Activated CD8-positive, alpha-beta T cell treated with anti-CD3 and anti-CD28 coated beads for 36 hours (primary cell): ENCODE data around the gene RFX3. TPM values are rescaled to one million over a fixed set of nuclear protein-coding genes. Genes with fewer than 3 reads are reported as not detected.

Experiments
- ATAC-seq: fragments of 200-7000 bp; cut with Tn5 transposase; one replicate; pipeline ENCODE4 v1.10.0; 2021; ENCODE audit warnings: mild to moderate bottlenecking, moderate library complexity
- CTCF ChIA-PET: fragments of 350-600 bp; sonication (Branson Sonifier 250); formaldehyde crosslinking; loops from one replicate; lab custom pipeline; 2021; ENCODE audit warnings: antibody characterized with exemption; lab: Charles Lee
- POLR2A ChIA-PET: fragments of 350-600 bp; sonication (Branson Sonifier 250); formaldehyde crosslinking; loops from one replicate; lab custom pipeline; 2021; ENCODE audit warnings: antibody characterized with exemption; lab: Charles Lee
- DNase-seq: peaks from one replicate; pipeline ENCODE4 v3.0.0-alpha.2; 2020
- H3K27ac Mint-ChIP-seq: one replicate; pipeline ENCODE4 v1.8.0; 2021; ENCODE audit warnings: mild to moderate bottlenecking, mixed read lengths
- H3K27me3 Mint-ChIP-seq: one replicate; pipeline ENCODE4 v1.8.0; 2021; ENCODE audit warnings: mixed read lengths
- H3K36me3 Mint-ChIP-seq: one replicate; pipeline ENCODE4 v1.8.0; 2021; ENCODE audit warnings: low read depth, mixed read lengths
- H3K4me1 Mint-ChIP-seq: one replicate; pipeline ENCODE4 v1.8.0; 2021; ENCODE audit warnings: low read depth, mixed read lengths
- H3K4me3 Mint-ChIP-seq: one replicate; pipeline ENCODE4 v1.8.0; 2021; ENCODE audit warnings: mild to moderate bottlenecking, moderate library complexity, mixed read lengths
- H3K9me3 Mint-ChIP-seq: one replicate; pipeline ENCODE4 v1.8.0; 2021; ENCODE audit warnings: mixed read lengths
- intact Hi-C: fragments of 100-400 bp; cut with micrococcal nuclease; formaldehyde crosslinking; loops from one replicate; pipeline ENCODE4 v1.10.0; 2022
- total RNA-seq, 2 experiments: library from RNA; stranded (reverse); gene quantifications; one replicate each; pipeline ENCODE4 v1.2.3, GENCODE V29; 2021
- TF ChIP-seq, protein P1 (sequence below): fragments of 200-600 bp; IDR thresholded peaks from one replicate; pipeline ENCODE4 v1.8.0; 2022; ENCODE audit warnings: antibody characterized with exemption, mild to moderate bottlenecking

Gene RFX3
- total RNA-seq, 2 experiments from 2014 or later: 10.3 to 12.3 TPM

DNA sequence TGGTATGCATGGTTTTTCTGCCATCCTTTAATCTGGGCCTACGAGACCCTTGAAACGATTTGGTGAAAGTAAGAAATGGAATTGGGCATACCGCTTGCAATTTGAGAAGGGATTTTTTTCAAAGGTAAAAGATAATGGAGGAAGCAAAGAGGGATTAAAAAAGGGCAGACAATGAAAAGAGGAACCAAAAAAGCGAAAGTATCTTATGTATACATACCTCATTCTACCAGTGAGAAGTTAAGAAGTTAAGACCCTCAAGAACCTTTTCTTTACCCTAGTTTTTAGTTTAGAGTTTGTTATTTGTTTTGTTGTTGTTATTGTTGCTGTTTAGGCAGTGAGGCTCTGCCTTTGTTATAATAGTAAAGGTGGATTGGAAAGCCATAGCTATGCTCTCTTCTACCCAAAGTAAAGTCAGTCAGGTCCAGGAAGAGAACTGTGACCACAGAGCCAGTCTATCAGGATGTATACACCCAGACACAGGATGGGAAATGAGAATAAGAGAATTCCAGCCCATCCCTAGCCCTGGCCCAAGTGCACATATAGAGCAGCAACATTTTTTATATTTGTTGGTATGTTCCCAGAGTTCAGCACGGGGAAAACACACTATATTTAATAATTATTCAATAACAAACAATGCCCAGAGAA, 166.6 kb downstream of the RFX3 start:
- intact Hi-C loops: no loop called here
- H3K36me3 Mint-ChIP-seq: peaks cover 16% of the 10 kb centered on the region
- ChIA-PET POLR2A (no interaction called here), CTCF (no interaction called here)
- DNase-seq: no peak
- H3K27me3 Mint-ChIP-seq: no peaks in the 10 kb centered on the region
- no peak overlapping the region for H3K4me3 Mint-ChIP-seq
- TF ChIP-seq, protein P1, sequence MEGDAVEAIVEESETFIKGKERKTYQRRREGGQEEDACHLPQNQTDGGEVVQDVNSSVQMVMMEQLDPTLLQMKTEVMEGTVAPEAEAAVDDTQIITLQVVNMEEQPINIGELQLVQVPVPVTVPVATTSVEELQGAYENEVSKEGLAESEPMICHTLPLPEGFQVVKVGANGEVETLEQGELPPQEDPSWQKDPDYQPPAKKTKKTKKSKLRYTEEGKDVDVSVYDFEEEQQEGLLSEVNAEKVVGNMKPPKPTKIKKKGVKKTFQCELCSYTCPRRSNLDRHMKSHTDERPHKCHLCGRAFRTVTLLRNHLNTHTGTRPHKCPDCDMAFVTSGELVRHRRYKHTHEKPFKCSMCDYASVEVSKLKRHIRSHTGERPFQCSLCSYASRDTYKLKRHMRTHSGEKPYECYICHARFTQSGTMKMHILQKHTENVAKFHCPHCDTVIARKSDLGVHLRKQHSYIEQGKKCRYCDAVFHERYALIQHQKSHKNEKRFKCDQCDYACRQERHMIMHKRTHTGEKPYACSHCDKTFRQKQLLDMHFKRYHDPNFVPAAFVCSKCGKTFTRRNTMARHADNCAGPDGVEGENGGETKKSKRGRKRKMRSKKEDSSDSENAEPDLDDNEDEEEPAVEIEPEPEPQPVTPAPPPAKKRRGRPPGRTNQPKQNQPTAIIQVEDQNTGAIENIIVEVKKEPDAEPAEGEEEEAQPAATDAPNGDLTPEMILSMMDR: no peak
- no peak for ATAC-seq
- peaks cover 1% of the 10 kb centered on the region for H3K4me1 Mint-ChIP-seq
- no peak overlapping the region for H3K27ac Mint-ChIP-seq
- H3K9me3 Mint-ChIP-seq: peaks cover 13% of the 10 kb centered on the region

DNA sequence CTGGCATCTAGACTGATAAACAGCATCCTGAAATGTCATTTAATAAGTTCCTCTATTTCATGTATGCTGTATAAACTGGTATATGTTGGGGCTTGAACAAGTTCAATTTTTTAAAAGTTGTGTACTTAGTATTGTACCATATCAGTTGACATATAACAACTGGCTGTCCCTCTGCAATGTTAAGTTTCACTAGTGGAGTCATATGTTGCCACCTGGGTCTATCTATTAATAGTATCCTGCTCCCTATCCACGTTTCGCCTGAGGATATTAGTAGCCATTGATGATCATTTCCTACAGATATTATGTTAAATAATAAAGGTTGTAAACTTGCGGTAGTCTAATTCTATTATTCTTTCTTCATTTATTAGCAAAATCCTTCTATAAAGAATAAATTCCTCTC, 177.6 kb downstream of the RFX3 start:
- H3K27me3 Mint-ChIP-seq: no peaks in the 10 kb centered on the region
- POLR2A ChIA-PET: no interaction called here
- intact Hi-C loops: no loop called here
- CTCF ChIA-PET: no interaction called here
- DNase-seq (no peak), ATAC-seq (no peak)
- no peak overlapping the region for H3K4me3 Mint-ChIP-seq
- TF ChIP-seq, protein P1: no peak
- H3K36me3 Mint-ChIP-seq: peaks cover 15% of the 10 kb centered on the region
- H3K27ac Mint-ChIP-seq: no peak overlapping the region
- H3K9me3 Mint-ChIP-seq: peaks cover 4% of the 10 kb centered on the region
- H3K4me1 Mint-ChIP-seq: peaks cover 12% of the 10 kb centered on the region

DNA sequence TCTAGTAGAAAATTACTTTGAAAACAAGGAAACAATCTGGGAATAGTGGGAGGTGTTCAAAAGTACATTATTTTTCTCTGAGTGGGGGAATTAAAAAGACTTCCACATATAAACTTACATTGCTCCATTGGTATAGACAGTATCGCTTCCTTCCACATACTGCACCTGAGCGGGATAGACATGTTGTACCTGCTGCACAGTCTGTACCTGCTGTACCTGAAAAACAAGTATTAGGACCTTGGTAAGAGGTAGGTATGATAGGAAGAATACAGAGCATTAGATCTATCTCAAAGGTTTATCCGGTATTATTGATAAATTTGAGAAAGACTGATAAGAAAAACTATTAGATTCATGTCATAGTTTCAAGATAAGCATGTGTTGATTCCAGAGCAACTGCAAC, 179.3 kb downstream of the RFX3 start:
- DNase-seq: no peak
- H3K4me3 Mint-ChIP-seq: no peak overlapping the region
- peaks cover under 1% of the 10 kb centered on the region for H3K9me3 Mint-ChIP-seq
- TF ChIP-seq, protein P1: no peak
- no peaks in the 10 kb centered on the region for H3K27me3 Mint-ChIP-seq
- ChIA-PET POLR2A (interaction anchor here (0.7 kb wide), 1 partner anchor 41 kb away, joined by 3 read pairs; no protein-coding TSS in a partner anchor), CTCF (no interaction called here)
- intact Hi-C loops: no loop called here
- H3K4me1 Mint-ChIP-seq: peaks cover 23% of the 10 kb centered on the region
- peaks cover 12% of the 10 kb centered on the region for H3K36me3 Mint-ChIP-seq
- no peak overlapping the region for H3K27ac Mint-ChIP-seq
- no peak for ATAC-seq

DNA sequence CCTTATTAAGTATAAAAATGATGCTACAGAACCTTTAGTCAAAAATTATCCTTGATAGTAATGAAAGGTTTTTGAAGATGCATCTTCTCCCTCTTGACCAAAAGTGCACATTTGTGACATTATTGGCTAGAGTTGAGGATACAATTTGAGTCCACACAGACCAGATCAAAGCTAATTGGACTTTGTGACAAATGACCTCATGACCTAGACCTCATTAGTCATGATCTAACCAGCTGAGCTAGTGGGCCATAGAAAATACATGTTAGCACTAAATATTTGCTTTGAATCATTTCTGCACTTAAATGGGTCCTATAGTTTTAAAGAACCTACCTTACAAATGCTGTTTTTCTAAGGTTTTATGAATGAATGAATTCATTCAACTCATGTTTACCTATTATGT, 182.1 kb downstream of the RFX3 start:
- TF ChIP-seq, protein P1: no peak
- POLR2A ChIA-PET: no interaction called here
- Mint-ChIP-seq H3K27ac (no peak overlapping the region), H3K36me3 (peaks cover 22% of the 10 kb centered on the region), H3K4me3 (no peak overlapping the region), H3K9me3 (peaks cover 4% of the 10 kb centered on the region), H3K27me3 (no peaks in the 10 kb centered on the region), H3K4me1 (peaks cover 34% of the 10 kb centered on the region)
- ATAC-seq: no peak
- DNase-seq: no peak
- intact Hi-C loops: no loop called here
- CTCF ChIA-PET: interaction anchor here (1.0 to 1.7 kb wide), 2 partner anchors 31 to 98 kb away, joined by 4 to 8 read pairs; no protein-coding TSS in a partner anchor

DNA sequence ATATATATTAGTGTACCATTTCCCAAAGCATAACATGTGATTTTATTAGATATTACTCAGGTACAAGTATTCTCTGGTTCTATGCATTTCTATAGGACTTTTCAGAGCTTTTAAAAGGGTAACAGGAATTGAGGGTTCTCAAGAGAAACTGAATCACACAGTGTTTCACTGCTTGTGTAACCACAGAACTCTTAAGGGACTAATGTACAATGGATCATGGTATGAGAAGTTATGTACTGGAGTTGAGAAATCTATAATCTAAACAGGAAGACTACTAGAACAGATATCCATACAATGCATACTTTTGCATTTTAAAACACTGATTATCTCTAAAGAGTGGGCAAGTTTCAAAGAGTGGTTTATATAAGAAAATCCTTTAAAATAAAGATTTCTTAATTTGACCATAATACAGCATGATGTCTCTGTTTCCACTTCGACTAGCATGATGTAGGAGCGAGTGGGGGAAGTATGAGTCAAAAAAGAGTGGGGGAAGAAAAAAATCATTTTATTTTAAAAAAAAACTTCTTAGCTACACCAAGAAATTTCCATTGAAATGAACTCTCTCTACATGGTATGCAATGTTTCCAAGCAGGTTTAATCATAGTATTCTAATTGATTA, 183.5 kb downstream of the RFX3 start:
- Mint-ChIP-seq H3K9me3 (peaks cover 4% of the 10 kb centered on the region), H3K27me3 (no peaks in the 10 kb centered on the region), H3K27ac (peak overlapping the region; percentile 82), H3K4me1 (peaks cover 46% of the 10 kb centered on the region), H3K36me3 (peaks cover 22% of the 10 kb centered on the region), H3K4me3 (peak overlapping the region; percentile 46)
- ATAC-seq (peak; percentile 78), DNase-seq (no peak)
- CTCF ChIA-PET: interaction anchor here (1.7 kb wide), 1 partner anchor 99 kb away, joined by 8 read pairs; no protein-coding TSS in a partner anchor
- TF ChIP-seq, protein P1: no peak
- POLR2A ChIA-PET: no interaction called here
- intact Hi-C loops: no loop called here
